ENCODE data around the gene INTS7. TPM values are rescaled to one million over a fixed set of nuclear protein-coding genes. Genes with fewer than 3 reads are reported as not detected.

Gene INTS7
- polyA plus RNA-seq, 3 donors, result 6.1 to 10.7 (median 7.6) TPM

DNA sequence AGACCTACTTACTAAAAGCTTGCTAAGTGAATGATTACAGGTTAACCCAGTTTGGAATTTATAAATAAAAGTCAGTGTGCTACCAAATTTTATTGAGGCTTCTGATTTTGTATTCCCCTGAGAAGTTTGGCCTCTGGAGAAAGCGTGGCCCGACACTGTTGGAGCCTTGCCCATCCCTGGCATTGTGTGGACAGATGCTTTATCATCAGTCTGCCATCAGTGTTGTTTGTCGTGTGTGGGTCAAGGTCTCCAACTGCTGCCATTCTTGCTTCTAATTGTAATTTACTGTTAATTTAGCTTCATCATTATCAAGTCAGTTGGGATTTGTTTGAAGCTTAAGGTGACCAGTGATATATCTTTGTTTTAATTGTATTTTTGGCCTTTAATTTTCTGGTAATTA, 142.8 kb downstream of the INTS7 start:
- DNase-seq, result no peak
- no peaks in the 10 kb centered on the region for H4K20me1 ChIP-seq (ENCODE audit: insufficient read depth, low read length)
- TF ChIP-seq, protein P1, sequence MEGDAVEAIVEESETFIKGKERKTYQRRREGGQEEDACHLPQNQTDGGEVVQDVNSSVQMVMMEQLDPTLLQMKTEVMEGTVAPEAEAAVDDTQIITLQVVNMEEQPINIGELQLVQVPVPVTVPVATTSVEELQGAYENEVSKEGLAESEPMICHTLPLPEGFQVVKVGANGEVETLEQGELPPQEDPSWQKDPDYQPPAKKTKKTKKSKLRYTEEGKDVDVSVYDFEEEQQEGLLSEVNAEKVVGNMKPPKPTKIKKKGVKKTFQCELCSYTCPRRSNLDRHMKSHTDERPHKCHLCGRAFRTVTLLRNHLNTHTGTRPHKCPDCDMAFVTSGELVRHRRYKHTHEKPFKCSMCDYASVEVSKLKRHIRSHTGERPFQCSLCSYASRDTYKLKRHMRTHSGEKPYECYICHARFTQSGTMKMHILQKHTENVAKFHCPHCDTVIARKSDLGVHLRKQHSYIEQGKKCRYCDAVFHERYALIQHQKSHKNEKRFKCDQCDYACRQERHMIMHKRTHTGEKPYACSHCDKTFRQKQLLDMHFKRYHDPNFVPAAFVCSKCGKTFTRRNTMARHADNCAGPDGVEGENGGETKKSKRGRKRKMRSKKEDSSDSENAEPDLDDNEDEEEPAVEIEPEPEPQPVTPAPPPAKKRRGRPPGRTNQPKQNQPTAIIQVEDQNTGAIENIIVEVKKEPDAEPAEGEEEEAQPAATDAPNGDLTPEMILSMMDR (IDR thresholded peaks at IDR 0.05), result no peak
- 100% methylated on average over 2 of the region's 3 CpGs for WGBS (ENCODE audit: insufficient coverage)
- Mint-ChIP-seq H3K9me3 (peaks cover 2 to 12% (median 6%) of the 10 kb centered on the region in 7 donors), H3K36me3 (no peaks in the 10 kb centered on the region), H3K4me3 (no peak overlapping the region), H3K27me3 (ENCODE audit: low read depth in 3 of 3) (peaks cover 0 to 5% (median 2%) of the 10 kb centered on the region in 3 donors), H3K27ac (no peak overlapping the region), H3K4me1 (peaks cover 30% of the 10 kb centered on the region)
- no peaks in the 10 kb centered on the region for H3K36me3 ChIP-seq (replicated peaks in 1 of 2; ENCODE audit: control insufficient read depth in 1 of 2, insufficient read depth in 2 of 2, low read length in 2 of 2)
- H3K4me2 ChIP-seq (replicated peaks; ENCODE audit: extremely low read depth, low read length, poor library complexity, severe bottlenecking), result no peak overlapping the region
- H2AFZ ChIP-seq (ENCODE audit: insufficient read depth, low read depth, low read length, poor library complexity, severe bottlenecking), result no peak overlapping the region
- no peaks in the 10 kb centered on the region for H3K27me3 ChIP-seq (ENCODE audit: control insufficient read depth in 2 of 2, insufficient read depth in 2 of 2, low read length in 2 of 2)
- H3K4me3 ChIP-seq (replicated peaks in 1 of 3; ENCODE audit: low read depth in 2 of 3, low read length in 3 of 3), result no peak overlapping the region
- no peak overlapping the region for H3K27ac ChIP-seq (ENCODE audit: low read depth in 1 of 2, low read length in 2 of 2)
- H3K4me1 ChIP-seq (ENCODE audit: control insufficient read depth in 1 of 2, insufficient read depth in 2 of 2, low read length in 2 of 2), result peaks cover 15 to 16% of the 10 kb centered on the region in 2 donors
- no peaks in the 10 kb centered on the region for H3K79me2 ChIP-seq (ENCODE audit: insufficient read depth, low read length)
- no peak overlapping the region for H3K9ac ChIP-seq (ENCODE audit: insufficient read depth, low read length, poor library complexity, severe bottlenecking)
- no peaks in the 10 kb centered on the region for H3K9me3 ChIP-seq (replicated peaks in 1 of 2; ENCODE audit: control insufficient read depth in 1 of 2, insufficient read depth in 1 of 2, low read length in 2 of 2)
- intact Hi-C loops (cut with micrococcal nuclease), result no loop called here

DNA sequence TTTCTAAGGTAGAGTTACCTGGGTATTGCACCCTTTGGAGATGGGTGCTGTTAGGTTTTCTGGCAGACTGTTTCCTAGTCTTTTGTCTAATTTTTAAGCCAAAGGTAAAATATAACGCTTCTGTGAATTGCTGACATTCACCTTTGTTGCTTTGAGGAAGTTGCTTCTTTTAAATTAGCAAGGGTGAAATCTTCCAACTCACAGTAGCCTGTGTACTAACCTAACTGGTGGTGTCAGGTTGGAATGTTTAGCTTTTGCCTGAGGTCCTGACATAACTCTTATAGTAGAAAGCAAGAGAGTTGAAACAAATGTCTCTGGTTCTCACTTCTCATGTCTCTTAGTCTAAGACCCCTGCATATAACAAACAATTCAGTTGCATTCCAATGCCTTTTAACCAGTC, 143.6 kb downstream of the INTS7 start:
- no peak overlapping the region for H3K9ac ChIP-seq (ENCODE audit: insufficient read depth, low read length, poor library complexity, severe bottlenecking)
- DNase-seq, result no peak
- H3K36me3 Mint-ChIP-seq, result no peaks in the 10 kb centered on the region
- H3K27me3 ChIP-seq (ENCODE audit: control insufficient read depth in 2 of 2, insufficient read depth in 2 of 2, low read length in 2 of 2), result no peaks in the 10 kb centered on the region
- H3K27ac Mint-ChIP-seq, result no peak overlapping the region
- H3K4me3 Mint-ChIP-seq, result no peak overlapping the region
- no peaks in the 10 kb centered on the region for H3K79me2 ChIP-seq (ENCODE audit: insufficient read depth, low read length)
- peaks cover 15 to 16% of the 10 kb centered on the region in 2 donors for H3K4me1 ChIP-seq (ENCODE audit: control insufficient read depth in 1 of 2, insufficient read depth in 2 of 2, low read length in 2 of 2)
- H3K36me3 ChIP-seq (replicated peaks in 1 of 2; ENCODE audit: control insufficient read depth in 1 of 2, insufficient read depth in 2 of 2, low read length in 2 of 2), result no peaks in the 10 kb centered on the region
- H3K9me3 Mint-ChIP-seq, result peaks cover 2 to 12% (median 6%) of the 10 kb centered on the region in 7 donors
- TF ChIP-seq, protein P1 (IDR thresholded peaks at IDR 0.05), result no peak
- no peak overlapping the region for H2AFZ ChIP-seq (ENCODE audit: insufficient read depth, low read depth, low read length, poor library complexity, severe bottlenecking)
- no peaks in the 10 kb centered on the region for H4K20me1 ChIP-seq (ENCODE audit: insufficient read depth, low read length)
- peaks cover 28% of the 10 kb centered on the region for H3K4me1 Mint-ChIP-seq
- H3K4me2 ChIP-seq (replicated peaks; ENCODE audit: extremely low read depth, low read length, poor library complexity, severe bottlenecking), result no peak overlapping the region
- H3K9me3 ChIP-seq (replicated peaks in 1 of 2; ENCODE audit: control insufficient read depth in 1 of 2, insufficient read depth in 1 of 2, low read length in 2 of 2), result no peaks in the 10 kb centered on the region
- no CpG with 5 or more reads among the region's 1 CpG for WGBS (ENCODE audit: insufficient coverage)
- H3K4me3 ChIP-seq (replicated peaks in 1 of 3; ENCODE audit: low read depth in 2 of 3, low read length in 3 of 3), result no peak overlapping the region
- intact Hi-C loops (cut with micrococcal nuclease), result no loop called here
- peaks cover 0 to 5% (median 2%) of the 10 kb centered on the region in 3 donors for H3K27me3 Mint-ChIP-seq (ENCODE audit: low read depth in 3 of 3)
- no peak overlapping the region for H3K27ac ChIP-seq (ENCODE audit: low read depth in 1 of 2, low read length in 2 of 2)

Small RNA genes lying within 50 kb of the gene (small RNA-seq; reads per million reads assigned to genes)
- gene MIR3122 (ENCODE audit: insufficient read length, low read depth) (not detected), gene RF00568 (ENCODE audit: insufficient read length, low read depth) (not detected)

Other genes with a start within 250 kb of the INTS7 start
- 10 to 100 TPM; 19.5 to 52.1 (median 40.2) TPM for gene LPGAT1, start 204.8 kb downstream of the INTS7 start, polyA plus RNA-seq
- not detected for gene DTL, start 191 bp upstream of the INTS7 start, polyA plus RNA-seq
- 10 to 100 TPM; 28.1 to 38.4 (median 31.1) TPM for gene PPP2R5A, start 249.9 kb upstream of the INTS7 start, polyA plus RNA-seq

All from CD14-positive monocyte (primary cell).